ENCODE measurements around the gene AP4B1.
A peak's percentile ranks its signal among the peaks of the same experiment; 100 is the strongest.

Gene AP4B1

DNA sequence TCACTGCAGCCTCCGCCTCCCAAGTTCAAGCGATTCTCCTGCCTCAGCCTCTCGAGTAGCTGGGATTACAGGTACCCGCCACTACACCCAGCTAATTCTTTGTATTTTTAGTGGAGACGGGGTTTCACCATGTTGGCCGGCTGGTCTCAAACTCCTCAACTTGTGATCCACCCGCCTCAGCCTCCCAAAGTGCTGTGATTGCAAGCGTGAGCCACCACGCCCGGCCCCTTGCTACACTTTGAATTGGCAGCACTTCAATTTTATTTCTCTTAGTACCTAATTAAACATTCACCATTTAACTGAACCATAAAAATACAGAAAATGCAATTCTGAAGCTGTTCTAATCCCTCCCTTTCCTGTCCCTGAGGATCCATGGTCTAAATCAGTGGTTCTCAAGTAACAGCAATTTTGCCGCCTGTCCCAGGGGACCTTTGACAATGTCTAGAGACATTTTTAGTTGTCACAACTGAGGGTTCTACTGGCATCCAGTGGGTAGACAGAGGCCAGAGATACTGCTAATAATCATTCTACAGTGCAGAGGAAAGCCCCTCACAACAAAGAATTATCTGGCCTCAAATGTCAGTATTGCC is 12.9 kb downstream of the AP4B1 start:
- no peak for DNase-seq

DNA sequence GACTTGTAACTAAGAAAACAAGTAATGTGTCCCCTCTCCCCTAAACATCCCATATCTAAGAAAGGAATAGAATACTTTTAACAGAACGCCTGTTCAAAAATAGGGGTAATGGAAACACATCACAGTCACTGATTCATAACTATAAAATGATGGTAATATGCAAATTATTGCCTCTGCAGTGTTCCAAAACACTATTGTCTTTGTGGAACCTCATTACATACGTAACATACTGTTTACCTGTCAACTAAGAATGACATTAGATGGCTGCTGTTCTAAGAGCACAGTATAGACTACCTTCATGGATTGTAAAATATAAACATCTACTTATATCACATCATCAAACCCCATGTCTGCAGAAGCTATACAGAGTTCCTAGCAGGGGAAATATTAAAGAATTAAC is 13.8 kb downstream of the AP4B1 start:
- DNase-seq = no peak

DNA sequence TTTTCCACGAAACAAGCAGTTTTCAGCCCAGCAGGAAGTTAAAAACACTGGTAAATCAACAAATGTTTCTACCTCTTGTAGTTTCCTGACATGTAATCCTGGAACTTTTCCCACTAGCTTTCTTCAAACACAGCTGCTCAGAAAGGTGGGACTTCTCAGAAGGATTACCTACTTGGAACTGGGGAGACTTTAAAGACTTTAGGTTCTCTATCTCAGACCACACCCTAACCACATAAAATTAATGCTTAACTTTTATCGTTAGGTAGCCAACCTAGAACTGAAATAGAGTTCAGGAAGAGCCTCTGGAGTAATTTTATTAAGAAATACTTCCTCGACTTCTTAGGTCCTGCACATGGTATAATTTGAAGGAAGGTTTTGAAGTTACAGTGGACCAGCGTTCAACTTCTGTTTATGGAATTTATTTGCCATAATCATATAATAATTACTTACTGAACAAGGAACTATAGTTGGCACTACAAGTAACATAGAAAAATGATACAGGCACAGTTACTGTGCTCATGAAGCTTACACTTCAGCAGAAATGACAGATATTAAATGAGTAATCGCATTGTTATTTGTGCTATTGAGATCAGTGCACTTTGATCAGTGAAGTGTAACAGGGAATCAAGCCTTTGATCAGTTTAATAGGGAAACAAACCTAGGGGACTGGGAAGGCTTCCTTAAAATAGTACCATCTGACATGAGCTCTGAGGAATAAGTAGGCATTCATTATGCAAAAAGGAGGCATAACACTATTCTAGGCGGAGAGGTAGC is 17.0 kb downstream of the AP4B1 start, which contains the start of gene BCL2L15:
TSS of gene BCL2L15 (minus strand) at position 180 of the 774 bp plus-strand sequence. CDS start 206 bp downstream, outside the sequence.
- no peak for DNase-seq

DNA sequence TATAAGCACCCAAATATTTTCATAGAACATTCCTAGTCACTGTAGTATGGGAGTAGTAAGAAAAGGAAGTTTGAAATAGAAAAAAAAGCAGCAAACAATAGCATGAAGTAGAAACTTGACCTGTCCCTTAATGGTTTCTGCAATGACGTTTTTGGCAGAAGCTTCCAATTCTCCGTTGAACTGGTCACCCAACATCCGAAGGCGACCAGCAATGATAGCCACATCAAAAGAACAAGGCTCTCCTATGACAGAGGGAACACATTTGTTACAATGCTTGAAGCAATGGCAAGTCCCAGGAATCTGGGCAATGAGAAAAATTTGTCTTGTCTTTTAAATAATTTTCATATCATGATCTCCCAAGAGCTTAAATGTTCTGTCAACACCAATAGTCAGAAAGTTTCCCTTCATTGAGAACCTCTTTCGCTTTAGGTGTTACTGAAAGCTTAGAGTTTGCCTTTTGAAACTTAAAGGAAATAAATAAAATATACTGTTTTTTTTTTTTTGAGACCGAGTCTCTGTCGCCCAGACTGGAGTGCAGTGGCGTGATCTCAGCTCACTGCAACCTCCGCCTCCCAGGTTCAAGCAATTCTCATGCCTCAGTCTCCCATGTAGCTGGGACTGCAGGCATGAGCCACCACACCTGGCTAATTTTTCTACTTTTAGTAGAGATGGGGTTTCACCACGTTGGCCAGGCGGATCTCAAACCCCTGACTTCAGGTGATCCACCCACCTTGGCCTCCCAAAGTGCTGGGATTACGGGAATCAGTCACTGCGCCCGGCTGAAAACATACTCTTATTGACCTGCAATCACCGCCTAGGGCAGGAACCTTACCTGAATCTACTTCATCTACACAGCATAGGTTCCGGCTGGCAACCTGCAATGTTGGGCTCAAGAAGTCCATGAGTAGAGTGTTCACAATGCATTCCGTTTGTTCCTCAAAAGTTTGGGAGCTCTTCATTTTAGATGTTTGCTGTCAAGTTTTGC is 17.9 kb downstream of the AP4B1 start:
- DNase-seq = no peak

DNA sequence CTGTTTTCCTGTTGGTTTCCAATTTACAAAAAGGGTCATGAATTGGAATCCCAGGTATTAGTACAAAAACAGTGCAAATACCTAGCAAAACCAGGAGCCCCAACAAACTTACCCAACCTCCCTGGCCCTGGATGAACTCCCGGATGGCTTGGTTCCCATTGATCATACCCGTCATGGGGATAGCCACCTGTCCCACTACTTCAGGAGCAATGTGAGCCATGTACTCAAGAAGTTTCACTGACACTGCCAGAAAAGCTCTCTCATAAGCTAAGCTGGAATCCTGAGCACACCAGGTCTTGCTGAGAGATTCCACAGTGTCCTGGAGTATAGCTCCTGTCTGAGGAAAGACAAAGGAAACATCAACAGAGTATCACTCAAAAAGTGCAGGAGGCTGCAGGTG is 22.9 kb downstream of the AP4B1 start:
- no peak for DNase-seq

DNA sequence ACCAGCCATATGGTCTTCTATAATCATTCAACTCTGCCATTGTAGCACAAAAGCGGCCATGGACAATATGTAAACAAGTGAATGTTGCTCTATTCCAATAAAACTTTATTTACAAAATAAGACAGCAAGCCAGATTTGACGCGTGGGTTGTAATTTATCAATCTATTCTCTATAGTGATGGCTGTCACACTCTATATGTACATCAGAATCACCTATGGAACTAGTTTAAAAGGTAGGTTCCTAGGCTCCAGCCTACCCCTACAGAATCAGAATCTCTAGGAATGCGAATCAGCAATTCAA is 24.9 kb downstream of the AP4B1 start:
- no peak for DNase-seq

DNA sequence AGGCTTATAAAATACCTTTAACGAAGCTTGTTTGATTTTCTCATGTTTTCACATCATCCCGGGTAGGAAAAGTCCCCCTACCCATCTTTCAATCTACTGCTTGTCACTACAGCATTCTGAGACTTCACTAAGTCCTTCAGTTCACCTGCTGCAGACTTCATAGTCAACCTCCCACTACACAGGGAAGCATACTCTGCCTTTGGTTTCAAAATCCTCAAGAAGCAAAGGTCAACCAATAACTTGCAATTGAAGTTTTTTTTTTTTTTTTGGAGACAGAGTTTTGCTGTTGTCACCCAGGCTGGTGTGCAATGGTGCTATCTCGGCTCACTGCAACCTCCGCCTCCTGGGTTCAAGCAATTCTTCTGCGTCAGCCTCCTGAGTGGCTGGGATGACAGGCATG is 28.4 kb downstream of the AP4B1 start:
- DNase-seq = no peak

DNA sequence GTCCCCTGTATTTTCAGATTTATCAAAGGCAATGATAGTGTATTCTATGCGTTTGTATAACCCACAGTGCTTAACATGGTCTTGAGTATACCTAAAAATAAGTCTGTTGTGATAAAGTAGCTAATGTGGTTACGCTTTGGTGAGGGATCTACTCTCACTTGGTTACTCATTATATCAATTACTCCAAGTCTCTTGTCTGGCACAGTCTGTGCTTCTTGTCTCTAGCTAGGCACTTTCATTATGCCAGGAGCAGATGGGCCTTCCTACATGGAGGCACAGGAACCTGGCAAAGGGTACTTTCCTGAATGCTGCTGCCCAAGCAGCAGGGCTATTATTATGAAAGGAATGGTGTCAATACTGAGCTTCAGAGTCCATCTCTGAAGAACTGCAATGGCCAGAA is 28.9 kb downstream of the AP4B1 start:
- no peak for DNase-seq

DNA sequence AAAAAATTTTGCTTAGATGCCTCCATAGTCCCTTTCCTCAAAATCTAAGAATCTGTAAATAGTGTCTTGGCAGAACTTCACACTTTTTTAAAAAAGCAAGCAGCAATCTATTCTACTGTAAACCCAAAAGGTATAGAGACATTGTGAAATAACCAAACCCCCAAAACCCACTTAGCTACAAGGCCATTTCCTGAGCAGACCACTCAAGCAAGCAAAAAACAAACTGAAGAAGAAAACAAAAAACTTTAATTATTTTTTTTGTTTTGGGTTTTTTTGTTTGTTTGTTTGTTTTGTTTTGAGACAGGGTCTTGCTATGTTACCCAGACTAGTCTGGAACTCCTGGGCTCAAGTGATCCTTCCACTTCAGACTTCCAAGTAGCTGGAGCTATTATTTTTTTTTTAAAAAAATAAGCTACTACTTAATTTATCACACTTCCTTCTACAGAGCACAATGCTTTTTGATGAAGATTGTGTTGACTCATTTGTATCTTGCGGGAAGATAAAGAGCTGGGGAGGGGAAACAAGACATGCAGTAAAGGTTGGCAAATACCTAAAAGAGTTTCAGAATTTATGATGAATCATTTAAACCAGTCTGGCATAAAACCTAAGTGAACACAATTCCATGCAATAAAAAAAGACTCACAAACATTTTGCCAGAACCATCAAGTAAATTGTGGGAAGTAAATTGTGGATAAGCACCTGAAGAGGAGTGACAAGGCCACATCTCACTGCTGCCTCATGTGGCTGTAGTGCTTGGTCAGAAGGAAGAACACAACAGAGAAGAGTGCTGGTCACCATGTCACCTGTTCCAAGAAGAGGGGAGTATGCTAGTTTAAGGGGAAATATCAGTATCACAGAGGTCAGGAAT is 30.4 kb downstream of the AP4B1 start:
- peak; percentile 29 for DNase-seq

DNA sequence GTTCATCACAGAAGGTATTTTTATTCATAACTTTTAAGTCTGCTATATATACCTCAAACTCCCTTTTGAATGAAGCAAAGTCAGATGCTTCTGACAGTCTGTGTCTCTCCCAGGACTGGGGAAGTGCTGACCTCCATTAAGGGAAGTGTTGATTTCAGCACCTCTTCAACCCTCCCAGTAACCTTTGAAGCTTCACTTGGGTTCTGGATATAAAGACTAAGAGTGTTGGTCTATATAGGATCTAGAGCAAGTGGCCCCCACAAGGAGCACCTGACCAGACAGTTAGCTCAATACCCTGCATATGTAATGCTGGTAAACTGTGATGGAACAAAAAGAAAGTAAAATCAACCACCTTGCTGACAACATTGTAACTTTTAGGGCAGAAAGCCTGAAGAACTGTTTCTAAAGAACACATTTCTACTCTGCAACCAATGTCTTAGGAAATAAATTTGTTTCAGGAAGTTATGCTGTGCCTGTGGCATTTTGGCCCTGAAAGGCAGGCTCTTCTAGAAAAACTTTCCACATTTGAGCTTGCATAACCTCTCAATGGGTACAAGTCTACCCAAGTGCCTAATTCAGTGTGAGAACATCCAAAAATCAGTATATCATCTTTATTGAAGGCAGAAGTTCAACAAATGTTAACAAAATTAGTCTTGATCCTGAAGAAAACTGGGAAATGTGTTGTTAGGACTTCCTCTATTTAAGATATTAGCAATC is 32.2 kb downstream of the AP4B1 start:
- no peak for DNase-seq

DNA sequence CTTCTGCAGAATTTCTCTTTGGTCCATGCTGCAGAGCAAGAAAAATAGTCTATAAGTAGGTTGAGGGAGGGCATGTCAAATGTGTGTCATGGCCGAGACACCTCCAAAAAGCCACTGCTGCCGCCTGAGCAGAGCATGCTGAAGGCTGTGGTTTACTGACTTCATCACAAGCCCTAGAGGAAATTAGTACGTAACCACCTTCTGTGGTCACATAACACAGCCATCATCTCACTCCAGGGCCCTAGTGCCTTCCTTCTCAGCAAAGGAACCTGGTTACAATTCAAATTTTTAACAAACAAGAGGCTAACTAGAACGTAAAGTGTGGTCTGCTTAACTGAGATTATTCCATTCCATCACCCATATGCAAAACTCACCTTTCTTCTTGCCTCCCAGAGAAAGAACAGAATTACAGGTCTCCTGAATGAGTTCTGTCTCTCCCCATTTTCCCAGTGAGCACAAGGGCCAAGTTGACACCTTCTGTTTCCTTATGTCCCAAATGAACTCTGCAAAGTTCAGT is 32.9 kb downstream of the AP4B1 start, which contains the start of gene PTPN22:
TSS of gene PTPN22 (minus strand) at position 116 of the 517 bp plus-strand sequence.
- peak; percentile 87 for DNase-seq

DNA sequence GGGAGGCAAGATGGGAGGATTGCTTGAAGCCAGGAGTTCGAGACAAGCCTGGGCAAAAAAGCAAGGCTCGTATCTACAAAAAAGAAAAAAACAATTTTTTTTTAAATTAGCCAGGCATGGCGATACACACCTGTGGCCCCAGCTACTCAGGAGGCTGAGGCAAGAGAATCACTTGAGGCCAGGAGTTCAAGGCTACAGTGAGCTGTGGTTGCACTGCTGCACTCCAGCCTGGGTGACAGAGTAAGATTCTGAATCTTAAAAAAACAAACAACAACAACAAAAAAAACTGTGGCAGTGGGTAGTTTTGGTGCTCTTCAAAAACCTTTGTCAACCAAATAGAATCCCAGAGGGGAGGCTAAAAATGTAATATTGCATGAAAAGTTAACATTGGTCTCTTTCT is 33.8 kb downstream of the AP4B1 start:
- DNase-seq = peak; percentile 29

DNA sequence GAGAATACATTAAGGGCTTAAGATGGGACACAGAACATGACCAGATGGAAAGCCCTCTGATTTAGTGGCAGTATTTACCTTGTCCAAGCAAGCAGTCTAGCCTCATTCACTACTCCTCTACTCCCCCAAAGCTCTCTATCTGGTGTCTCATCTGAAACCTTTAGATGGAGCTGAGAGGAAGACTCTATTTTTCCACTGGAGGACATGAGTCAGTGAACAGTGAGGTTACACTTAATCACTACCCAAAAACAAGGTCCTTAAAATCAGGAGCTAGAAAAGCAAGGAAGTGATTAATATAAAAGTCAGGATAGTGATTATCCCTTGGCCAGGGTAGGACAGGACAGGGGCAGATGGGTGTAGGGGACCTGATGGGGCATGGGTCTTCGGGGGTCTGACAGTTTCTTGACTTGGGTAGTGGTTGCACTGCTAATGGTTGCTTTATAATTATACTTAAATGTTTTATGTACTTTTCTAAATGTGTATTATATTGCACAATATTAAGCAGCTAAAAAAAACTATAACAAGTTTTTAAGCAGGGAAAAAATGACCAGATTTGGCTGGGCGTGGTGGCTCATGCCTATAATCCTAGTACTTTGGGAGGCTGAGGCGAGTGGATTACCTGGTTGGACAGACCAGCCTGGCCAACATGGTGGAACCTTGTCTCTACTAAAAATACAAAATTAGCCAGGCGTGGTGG is 36.1 kb downstream of the AP4B1 start:
- no peak for DNase-seq

DNA sequence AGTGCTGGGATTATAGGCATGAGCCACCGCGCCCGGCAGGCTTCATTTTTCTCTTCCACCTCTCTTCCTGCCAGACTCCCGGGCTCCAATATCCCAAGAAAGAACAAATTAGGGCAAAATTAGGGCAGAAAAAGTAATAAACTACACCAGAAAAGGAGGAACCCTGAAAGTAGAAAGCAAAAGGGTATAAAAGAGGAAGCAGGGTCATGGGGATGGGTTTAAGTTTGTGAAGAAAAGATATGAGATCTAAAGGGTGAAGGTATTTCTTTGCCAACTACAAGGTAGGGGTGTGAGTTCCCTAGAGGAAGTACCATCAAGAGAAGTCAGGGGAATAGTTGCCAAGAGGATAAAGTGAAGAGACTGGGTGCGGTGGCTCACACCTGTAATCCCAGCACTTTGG is 43.0 kb downstream of the AP4B1 start:
- no peak for DNase-seq

DNA sequence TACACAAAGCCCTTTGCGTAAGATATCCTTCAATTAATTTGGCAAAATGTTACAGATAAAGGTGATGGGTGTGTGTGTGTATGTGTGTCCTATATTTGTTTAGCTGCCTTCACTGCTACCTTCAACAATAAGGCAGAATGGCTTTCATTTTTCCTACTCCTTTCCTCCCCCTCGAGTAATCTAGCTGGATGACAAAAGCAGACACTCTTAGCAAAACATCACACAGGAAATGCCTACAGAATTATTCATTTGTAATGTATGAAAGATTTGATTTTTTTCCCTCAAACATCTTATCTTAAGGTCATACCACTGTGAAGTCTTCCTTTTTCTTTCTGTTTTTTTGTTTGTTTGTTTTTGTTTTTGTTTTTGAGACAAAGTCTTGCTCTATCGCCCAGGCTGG is 43.7 kb downstream of the AP4B1 start:
- no peak for DNase-seq

DNA sequence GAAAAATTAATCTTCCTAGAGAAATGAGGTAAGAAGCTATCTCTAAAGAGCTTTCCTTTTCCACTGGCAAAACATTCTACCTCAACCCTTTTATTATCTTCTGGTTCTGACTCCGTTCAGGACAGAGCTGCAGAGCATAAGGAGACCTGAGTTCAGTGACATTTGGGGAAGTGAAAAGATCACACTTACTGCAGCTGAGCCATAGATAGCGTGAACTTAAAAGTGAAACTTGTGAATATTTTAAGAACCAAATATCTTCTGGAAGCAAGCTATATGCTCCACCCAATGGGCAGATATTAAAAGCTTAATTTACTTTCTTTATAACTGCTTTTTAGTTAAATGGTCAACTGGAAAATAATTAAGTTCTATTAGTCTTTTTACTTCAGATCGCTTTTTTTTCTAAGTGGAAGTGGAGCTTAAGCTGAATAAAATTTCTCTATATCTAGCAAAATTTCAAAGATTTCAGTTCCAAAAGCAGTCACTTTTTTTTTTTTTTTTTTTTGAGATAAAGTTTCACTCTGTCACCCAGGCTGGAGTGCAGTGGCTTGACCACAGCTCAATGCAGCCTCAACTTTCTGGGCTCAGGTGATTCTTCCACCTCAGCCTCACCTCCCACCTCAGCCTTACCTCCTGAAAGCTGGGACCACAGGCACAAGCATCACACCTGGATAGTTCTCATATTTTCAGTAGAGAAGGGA is 45.0 kb downstream of the AP4B1 start:
- DNase-seq = no peak

DNA sequence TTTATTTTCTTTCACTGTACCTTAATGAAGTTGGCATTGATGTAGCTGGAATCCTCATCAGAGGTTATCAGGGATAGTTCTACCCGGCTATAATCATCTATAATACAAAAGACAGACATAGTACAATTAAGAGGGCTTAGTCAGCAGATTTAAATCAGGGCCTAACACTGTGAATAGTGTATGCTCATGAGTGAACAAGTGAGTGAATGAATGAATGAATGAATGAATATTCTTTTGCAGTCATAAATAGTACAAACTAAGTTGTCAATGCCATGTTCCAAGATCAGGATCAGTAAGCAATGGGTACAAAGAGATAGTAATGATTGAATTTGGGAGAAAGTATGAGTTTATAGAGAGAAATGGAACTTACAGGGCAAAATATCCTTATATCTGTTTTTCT is 45.6 kb downstream of the AP4B1 start:
- no peak for DNase-seq

DNA sequence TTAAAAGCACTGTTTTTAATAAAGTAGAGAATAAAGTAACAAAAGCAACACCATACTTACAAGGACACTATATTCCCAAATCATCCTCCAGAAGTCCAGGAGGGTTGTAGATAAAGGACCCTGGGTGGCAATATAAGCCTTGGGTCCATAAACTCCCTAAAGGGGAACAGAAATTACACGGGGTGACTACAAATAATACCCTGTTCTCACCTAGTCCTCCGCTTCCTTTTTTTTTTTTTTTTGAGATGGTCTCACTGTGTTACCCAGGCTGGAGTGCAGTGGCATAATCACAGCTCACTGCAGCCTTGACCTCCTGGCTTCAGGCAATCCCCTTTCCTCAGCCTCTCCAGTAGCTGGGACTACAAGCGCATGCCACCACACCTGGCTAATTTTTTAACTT is 46.2 kb downstream of the AP4B1 start:
- DNase-seq = no peak

DNA sequence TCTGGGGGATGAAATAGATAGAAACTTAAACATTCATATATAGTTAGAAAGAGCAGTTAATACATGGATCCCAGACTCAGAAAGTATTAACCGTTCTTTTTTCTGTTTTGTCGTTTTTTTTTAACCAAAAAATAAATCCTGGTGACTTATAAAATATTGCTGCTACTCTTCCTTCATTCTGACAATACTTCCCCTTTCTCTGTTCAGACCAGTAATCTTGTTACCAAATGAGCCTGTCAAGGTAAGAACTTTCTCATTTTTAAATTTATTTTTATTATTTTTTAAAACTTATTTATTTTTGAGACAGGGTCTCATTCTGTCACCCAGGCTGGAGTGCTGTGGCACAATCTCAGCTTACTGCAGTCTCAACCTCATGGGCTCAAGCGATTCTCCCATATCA is 46.8 kb downstream of the AP4B1 start:
- no peak for DNase-seq

DNA sequence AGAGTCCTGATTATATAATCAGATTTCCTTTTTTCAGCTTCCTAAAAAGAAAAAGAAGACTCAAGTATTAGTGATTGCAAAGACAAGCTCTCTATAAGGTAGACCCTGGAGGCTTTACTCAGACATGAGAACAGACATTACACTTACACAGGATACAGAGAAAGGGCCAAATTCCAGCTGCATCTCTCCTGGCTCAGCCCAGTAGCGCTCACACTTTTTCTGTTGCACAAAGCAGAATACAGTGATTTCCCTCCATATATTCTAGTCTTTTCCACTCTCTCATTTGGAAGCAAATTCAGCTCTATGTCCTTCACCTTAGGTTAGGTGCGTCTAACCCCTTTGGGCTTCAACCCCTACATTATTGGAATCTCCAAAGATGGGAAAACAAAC is 48.2 kb downstream of the AP4B1 start:
- DNase-seq = no peak
